Cardiac fibroblast (primary cell): ENCODE data around the gene CDR2.

Experiments used
- DNase-seq, 2 donors: peaks; one replicate each; pipeline versions ENCODE4 v3.0.0 to v3.0.0-alpha.2; 2010; ENCODE audit warnings: low read depth in 2 of 2
- H3K4me3 ChIP-seq, 2 donors: replicated peaks in 1 of 2; 1 replicate in 1 of 2; 2 replicates in 1 of 2; pipeline ENCODE4 v1.5.1; 2011; ENCODE audit warnings: low read depth in 2 of 2, low read length in 2 of 2, mild to moderate bottlenecking in 2 of 2, moderate library complexity in 1 of 2
- TF ChIP-seq, protein P1 (sequence below): IDR thresholded peaks from one replicate; pipeline ENCODE4 v1.5.1; 2011; ENCODE audit warnings: low read depth, mild to moderate bottlenecking, low read length, inconsistent platforms

The CDR2 gene

DNA sequence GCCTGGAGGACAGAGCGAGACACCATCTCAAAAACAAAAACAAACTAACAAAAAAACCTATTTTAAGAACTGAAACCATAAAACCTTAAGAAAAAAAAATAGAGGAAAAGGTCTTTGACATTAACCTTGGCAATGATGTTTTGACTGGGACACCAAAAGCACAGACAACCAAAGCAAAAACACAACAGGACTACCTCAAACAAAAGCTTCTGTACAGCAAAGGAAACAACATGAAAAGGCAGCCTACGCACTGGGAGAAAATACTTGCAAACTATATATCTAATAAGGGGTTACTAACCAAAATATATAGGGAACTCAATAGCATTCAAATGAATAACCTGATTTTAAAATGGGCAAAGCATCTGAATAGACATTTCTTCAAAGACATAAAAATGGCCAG lies 32.3 kb downstream of the CDR2 start:
- no peak overlapping the region for H3K4me3 ChIP-seq
- TF ChIP-seq, protein P1, sequence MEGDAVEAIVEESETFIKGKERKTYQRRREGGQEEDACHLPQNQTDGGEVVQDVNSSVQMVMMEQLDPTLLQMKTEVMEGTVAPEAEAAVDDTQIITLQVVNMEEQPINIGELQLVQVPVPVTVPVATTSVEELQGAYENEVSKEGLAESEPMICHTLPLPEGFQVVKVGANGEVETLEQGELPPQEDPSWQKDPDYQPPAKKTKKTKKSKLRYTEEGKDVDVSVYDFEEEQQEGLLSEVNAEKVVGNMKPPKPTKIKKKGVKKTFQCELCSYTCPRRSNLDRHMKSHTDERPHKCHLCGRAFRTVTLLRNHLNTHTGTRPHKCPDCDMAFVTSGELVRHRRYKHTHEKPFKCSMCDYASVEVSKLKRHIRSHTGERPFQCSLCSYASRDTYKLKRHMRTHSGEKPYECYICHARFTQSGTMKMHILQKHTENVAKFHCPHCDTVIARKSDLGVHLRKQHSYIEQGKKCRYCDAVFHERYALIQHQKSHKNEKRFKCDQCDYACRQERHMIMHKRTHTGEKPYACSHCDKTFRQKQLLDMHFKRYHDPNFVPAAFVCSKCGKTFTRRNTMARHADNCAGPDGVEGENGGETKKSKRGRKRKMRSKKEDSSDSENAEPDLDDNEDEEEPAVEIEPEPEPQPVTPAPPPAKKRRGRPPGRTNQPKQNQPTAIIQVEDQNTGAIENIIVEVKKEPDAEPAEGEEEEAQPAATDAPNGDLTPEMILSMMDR, result no peak
- no peak for DNase-seq

DNA sequence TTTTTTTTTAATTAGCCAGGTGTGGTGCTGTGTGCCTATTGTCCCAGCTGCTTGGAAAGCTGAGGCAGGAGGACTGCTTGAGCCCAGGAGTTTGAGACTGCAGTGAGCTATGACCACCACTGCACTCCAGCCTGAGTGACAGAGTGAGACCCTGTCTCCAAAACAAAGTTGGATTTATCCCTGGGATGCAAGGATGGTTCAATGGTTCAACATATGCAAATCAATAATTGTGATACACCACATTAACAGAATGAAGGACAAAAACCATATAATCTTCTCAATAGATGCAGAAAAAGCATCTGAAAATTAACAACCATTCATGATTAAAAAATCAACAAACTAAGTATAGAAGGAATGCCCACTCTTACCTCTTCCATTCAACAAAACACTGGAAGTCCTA lies 33.5 kb downstream of the CDR2 start:
- no peak for DNase-seq
- TF ChIP-seq, protein P1, result no peak
- H3K4me3 ChIP-seq, result no peak overlapping the region

DNA sequence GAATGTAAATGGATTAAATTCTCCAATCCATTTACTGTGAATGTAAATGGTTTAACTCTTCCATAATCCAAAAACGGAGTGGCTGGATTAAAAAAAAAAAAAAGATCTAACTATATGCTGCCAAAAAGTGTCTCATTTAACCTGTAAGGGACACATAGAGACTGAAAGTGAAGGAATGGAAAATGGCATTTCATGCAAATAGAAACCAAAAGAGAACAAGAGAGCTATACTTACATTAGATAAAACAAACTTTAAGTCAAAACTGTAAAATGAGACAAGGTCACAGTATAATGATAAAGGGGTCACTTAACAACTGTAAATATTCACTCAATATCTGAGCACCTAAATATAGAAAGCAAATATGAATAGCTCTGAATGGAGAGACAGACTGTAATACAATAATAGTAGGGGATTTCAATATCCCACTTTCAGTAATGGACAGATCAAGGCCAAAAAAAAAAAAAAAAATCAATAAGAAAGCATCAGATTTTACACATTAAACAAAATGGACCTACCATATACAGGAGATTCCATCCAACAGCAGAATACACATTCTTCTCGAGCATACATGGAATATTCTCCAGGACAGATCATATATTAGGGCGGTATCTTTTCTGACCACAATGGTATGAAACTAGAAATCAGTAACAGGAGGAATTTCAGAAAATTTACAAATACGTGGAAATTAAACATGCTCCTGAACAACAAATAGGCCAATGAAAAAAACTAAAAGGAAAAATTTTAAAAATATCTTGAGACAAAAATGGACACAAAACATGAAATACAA lies 36.4 kb downstream of the CDR2 start:
- DNase-seq, result no peak
- no peak overlapping the region for H3K4me3 ChIP-seq
- TF ChIP-seq, protein P1, result no peak

DNA sequence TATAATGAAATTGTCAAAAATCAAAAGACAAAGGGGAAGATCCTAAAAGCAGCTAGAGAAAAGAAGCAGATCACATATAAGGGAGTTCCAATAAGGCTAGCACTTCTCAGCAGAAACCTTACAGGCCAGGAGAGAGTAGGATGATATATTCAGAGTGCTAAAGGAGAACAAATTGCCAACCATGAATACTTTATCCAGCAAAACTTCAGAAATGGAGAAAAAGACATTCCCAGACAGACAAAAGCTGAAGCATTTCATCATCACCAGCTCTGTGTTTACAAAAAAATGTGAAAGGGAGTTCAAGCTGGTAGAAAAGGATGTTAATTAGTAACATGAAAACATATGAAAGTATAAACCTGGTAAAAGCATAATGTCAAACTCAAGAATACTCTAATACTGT lies 37.4 kb downstream of the CDR2 start:
- DNase-seq, result no peak
- TF ChIP-seq, protein P1, result no peak

DNA sequence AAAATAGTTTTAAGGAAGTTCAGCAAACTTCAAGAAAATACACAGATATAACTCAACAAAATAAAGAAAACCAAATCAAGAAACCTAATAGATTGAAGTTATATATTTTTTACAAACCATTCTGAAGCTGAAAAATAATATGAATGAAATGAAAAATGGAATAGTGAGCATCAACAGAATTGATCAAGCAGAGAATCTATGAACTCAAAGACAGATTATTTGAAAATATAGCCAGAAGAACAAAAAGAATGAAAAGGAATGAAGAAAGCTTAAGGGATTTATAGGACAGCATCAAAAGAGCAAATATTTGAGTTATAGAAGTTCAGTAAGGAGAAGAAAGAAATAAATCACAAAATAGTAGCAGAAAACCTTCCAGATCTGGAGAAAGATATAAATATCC lies 37.8 kb downstream of the CDR2 start:
- no peak for DNase-seq
- TF ChIP-seq, protein P1, result no peak
- no peak overlapping the region for H3K4me3 ChIP-seq

More for the DNA sequence above, 37.4 kb downstream of the CDR2 start:
- no peak overlapping the region for H3K4me3 ChIP-seq

DNA sequence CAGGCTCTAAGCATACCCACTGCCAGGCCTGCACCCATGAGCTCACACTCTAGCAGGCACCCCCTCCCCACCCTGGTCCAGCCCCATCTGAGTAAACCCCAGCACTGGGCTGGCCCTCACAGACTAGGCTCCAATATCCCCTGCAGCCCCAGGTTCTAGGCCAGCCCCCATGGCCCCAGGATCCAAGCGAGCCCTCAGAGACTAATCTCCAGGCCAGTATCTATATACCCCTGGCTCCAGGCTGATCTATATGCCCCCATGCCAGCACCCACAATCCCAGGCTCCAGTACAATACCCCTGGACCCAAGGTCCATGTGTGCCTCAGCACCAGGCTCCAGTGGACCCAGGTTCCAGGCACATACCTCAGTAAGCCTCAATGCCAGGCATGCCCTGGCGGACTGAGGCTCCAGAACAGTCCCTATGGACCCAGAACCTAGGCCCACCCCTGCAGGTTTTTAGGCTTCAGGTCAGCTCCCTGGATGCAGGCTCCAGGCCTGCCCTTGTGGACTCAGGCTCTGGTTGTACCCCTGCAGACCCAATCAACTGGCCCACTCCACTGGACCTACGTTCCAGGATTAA lies 38.7 kb downstream of the CDR2 start:
- no peak for DNase-seq
- H3K4me3 ChIP-seq, result no peak overlapping the region
- TF ChIP-seq, protein P1, result no peak
